Natural killer cell (primary cell): Measurements from ENCODE around the gene TTLL11. TPM values are rescaled to one million over a fixed set of nuclear protein-coding genes. Genes with fewer than 3 reads are reported as not detected.

Experiments used
- ATAC-seq, 3 donors: fragments of 150-1000 bp in 2 of 3; fragments of 200-7000 bp in 1 of 3; cut with Tn5 transposase; 1 replicate in 1 of 3; 2 replicates in 2 of 3; pipeline ENCODE4 v1.10.0; 2021; ENCODE audit warnings: mild to moderate bottlenecking in 2 of 3, moderate library complexity in 2 of 3
- DNase-seq, 2 donors: peaks; one replicate each; pipeline versions ENCODE4 v3.0.0 to v3.0.0-alpha.2; 2013 to 2021; ENCODE audit warnings: mixed read lengths in 1 of 2
- H3K27ac ChIP-seq: one replicate; pipeline ENCODE4 v1.5.1; 2013; ENCODE audit warnings: mild to moderate bottlenecking, low read length
- H3K27me3 ChIP-seq: one replicate; pipeline ENCODE4 v1.6.1; 2013; ENCODE audit warnings: low read length; ENCODE audit not compliant: control insufficient read depth, insufficient read depth
- H3K36me3 ChIP-seq: one replicate; pipeline ENCODE4 v1.6.1; 2013; ENCODE audit warnings: low read length; ENCODE audit not compliant: control insufficient read depth, insufficient read depth
- H3K4me1 ChIP-seq: one replicate; pipeline ENCODE4 v1.6.1; 2013; ENCODE audit warnings: low read length; ENCODE audit not compliant: control insufficient read depth, insufficient read depth
- H3K4me3 ChIP-seq: one replicate; pipeline ENCODE4 v1.5.1; 2013; ENCODE audit warnings: low read length
- H3K9me3 ChIP-seq: one replicate; pipeline ENCODE4 v1.6.1; 2013; ENCODE audit warnings: low read length; ENCODE audit not compliant: control insufficient read depth, insufficient read depth
- H3K27ac Mint-ChIP-seq, 2 donors: one replicate each; pipeline ENCODE4 v1.8.0; 2022; ENCODE audit warnings: mild to moderate bottlenecking in 2 of 2, mixed read lengths in 2 of 2, moderate library complexity in 1 of 2
- H3K27me3 Mint-ChIP-seq, 2 donors: one replicate each; pipeline ENCODE4 v1.8.0; 2022; ENCODE audit warnings: low read depth in 2 of 2, mixed read lengths in 2 of 2
- H3K36me3 Mint-ChIP-seq: one replicate; pipeline ENCODE4 v1.8.0; 2022; ENCODE audit warnings: mixed read lengths
- H3K4me1 Mint-ChIP-seq, 2 donors: one replicate each; pipeline ENCODE4 v1.8.0; 2022; ENCODE audit warnings: mixed read lengths in 2 of 2
- H3K4me3 Mint-ChIP-seq: one replicate; pipeline ENCODE4 v1.8.0; 2022; ENCODE audit warnings: mild to moderate bottlenecking, moderate library complexity, mixed read lengths
- H3K9me3 Mint-ChIP-seq, 2 donors: one replicate each; pipeline ENCODE4 v1.8.0; 2022; ENCODE audit warnings: mixed read lengths in 2 of 2
- WGBS: methylation state at CpG from one replicate; pipeline ENCODE4 v1.1.7; 2013; ENCODE audit warnings: missing lambda C conversion rate; ENCODE audit not compliant: insufficient coverage; 5-methylcytosine and 5-hydroxymethylcytosine counted together
- intact Hi-C: fragments of 100-400 bp; cut with micrococcal nuclease; formaldehyde crosslinking; loops from one replicate; pipeline ENCODE4 v1.14.2; 2022
- total RNA-seq, 4 donors: library from RNA; stranded (reverse); fragments of 120-200 nt in 1 of 4; gene quantifications; one replicate each; pipeline versions ENCODE4 v1.2.3 to v1.2.4, GENCODE V29; 2013 to 2022
- TF ChIP-seq, protein P1 (sequence below): fragments of 200-600 bp; IDR thresholded peaks from one replicate; pipeline ENCODE4 v1.8.0; 2022; ENCODE audit warnings: antibody characterized with exemption

TTLL11 gene
- total RNA-seq, 3 donors from 2014 or later (not counting 1 experiment from before 2014, with no cell fraction given): 3.4 to 4.6 (median 3.6) TPM

- Mint-ChIP-seq H3K27ac (no peak overlapping the region), H3K9me3 (no peaks in the 10 kb centered on the region), H3K27me3 (no peaks in the 10 kb centered on the region), H3K36me3 (no peaks in the 10 kb centered on the region), H3K4me1 (no peaks in the 10 kb centered on the region), H3K4me3 (no peak overlapping the region)
- no peak overlapping the region for H3K4me3 ChIP-seq
- TF ChIP-seq, protein P1, sequence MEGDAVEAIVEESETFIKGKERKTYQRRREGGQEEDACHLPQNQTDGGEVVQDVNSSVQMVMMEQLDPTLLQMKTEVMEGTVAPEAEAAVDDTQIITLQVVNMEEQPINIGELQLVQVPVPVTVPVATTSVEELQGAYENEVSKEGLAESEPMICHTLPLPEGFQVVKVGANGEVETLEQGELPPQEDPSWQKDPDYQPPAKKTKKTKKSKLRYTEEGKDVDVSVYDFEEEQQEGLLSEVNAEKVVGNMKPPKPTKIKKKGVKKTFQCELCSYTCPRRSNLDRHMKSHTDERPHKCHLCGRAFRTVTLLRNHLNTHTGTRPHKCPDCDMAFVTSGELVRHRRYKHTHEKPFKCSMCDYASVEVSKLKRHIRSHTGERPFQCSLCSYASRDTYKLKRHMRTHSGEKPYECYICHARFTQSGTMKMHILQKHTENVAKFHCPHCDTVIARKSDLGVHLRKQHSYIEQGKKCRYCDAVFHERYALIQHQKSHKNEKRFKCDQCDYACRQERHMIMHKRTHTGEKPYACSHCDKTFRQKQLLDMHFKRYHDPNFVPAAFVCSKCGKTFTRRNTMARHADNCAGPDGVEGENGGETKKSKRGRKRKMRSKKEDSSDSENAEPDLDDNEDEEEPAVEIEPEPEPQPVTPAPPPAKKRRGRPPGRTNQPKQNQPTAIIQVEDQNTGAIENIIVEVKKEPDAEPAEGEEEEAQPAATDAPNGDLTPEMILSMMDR: no peak
- H3K27ac ChIP-seq: no peak overlapping the region
- no peak for ATAC-seq
- no peaks in the 10 kb centered on the region for H3K9me3 ChIP-seq
- WGBS: 78% methylated on average over 3 of the region's 3 CpGs
- no peaks in the 10 kb centered on the region for H3K36me3 ChIP-seq
- H3K4me1 ChIP-seq: peaks cover 4% of the 10 kb centered on the region
- DNase-seq: no peak
- H3K27me3 ChIP-seq: no peaks in the 10 kb centered on the region
- intact Hi-C loops: no loop called here
These were observed 282.6 kb downstream of the TTLL11 start for GRCh38 chr9:121810489-121810888.

GRCh38 chr9:121809356-121810050, 283.6 kb downstream of the TTLL11 start:
- Mint-ChIP-seq H3K27me3 (peaks cover 0 to 5% of the 10 kb centered on the region in 2 donors), H3K27ac (no peak overlapping the region), H3K4me1 (no peaks in the 10 kb centered on the region), H3K4me3 (no peak overlapping the region), H3K36me3 (no peaks in the 10 kb centered on the region), H3K9me3 (peaks cover 2 to 3% of the 10 kb centered on the region in 2 donors)
- Histone ChIP-seq H3K27me3 (no peaks in the 10 kb centered on the region), H3K27ac (no peak overlapping the region), H3K4me1 (peaks cover 4% of the 10 kb centered on the region), H3K9me3 (no peaks in the 10 kb centered on the region), H3K36me3 (no peaks in the 10 kb centered on the region), H3K4me3 (no peak overlapping the region)
- DNase-seq: no peak
- WGBS: 92% methylated on average over 14 of the region's 15 CpGs
- TF ChIP-seq, protein P1: no peak
- intact Hi-C loops: no loop called here
- ATAC-seq: no peak

DNA sequence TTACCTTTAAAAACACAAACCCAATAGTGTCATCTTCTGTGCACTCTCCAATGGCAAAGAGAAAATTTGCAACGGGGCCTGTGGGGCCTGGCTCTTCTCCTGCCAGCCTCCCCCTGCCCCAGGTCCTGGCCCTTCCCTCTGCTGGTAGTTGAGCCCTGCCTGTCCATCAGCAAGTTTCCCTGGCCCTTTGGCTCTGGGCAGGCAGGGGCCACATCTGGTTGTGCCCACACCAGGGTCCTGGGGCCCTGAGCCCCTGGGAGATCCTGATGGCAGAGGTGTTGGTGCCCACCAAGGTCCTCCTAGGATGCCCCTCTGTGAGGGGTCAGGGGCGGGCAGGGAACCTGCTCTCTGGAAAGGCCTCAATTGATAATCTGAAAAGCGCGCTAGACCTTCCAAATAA, 284.3 kb downstream of the TTLL11 start:
- no peak for DNase-seq
- ATAC-seq: no peak
- no peaks in the 10 kb centered on the region for H3K9me3 ChIP-seq
- WGBS: 67% methylated on average over 4 of the region's 4 CpGs
- H3K4me3 ChIP-seq: no peak overlapping the region
- Mint-ChIP-seq H3K4me3 (no peak overlapping the region), H3K4me1 (no peaks in the 10 kb centered on the region), H3K36me3 (no peaks in the 10 kb centered on the region), H3K9me3 (peaks cover 2 to 3% of the 10 kb centered on the region in 2 donors), H3K27ac (no peak overlapping the region), H3K27me3 (peaks cover 0 to 5% of the 10 kb centered on the region in 2 donors)
- H3K27me3 ChIP-seq: no peaks in the 10 kb centered on the region
- H3K27ac ChIP-seq: no peak overlapping the region
- peaks cover 4% of the 10 kb centered on the region for H3K4me1 ChIP-seq
- TF ChIP-seq, protein P1: no peak
- H3K36me3 ChIP-seq: no peaks in the 10 kb centered on the region
- intact Hi-C loops: no loop called here

- no peaks in the 10 kb centered on the region for H3K36me3 ChIP-seq
- H3K4me1 ChIP-seq: peaks cover 4% of the 10 kb centered on the region
- intact Hi-C loops: no loop called here
- ATAC-seq (no peak), DNase-seq (no peak)
- H3K9me3 ChIP-seq: no peaks in the 10 kb centered on the region
- no peak overlapping the region for H3K27ac ChIP-seq
- no peak overlapping the region for H3K4me3 ChIP-seq
- Mint-ChIP-seq H3K4me1 (no peaks in the 10 kb centered on the region), H3K4me3 (no peak overlapping the region), H3K36me3 (no peaks in the 10 kb centered on the region), H3K27me3 (peaks cover 1 to 8% of the 10 kb centered on the region in 2 donors), H3K27ac (no peak overlapping the region), H3K9me3 (peaks cover 2 to 3% of the 10 kb centered on the region in 2 donors)
- WGBS: 90% methylated on average over 16 of the region's 16 CpGs
- TF ChIP-seq, protein P1: no peak
- no peaks in the 10 kb centered on the region for H3K27me3 ChIP-seq
These were observed 285.3 kb downstream of the TTLL11 start for GRCh38 chr9:121807823-121808278.
